ENCODE data around the gene TOP3B. TPM values are rescaled to one million over a fixed set of nuclear protein-coding genes. Genes with fewer than 3 reads are reported as not detected.
A peak's percentile ranks its signal among the peaks of the same experiment; 100 is the strongest.

The TOP3B gene
- total and polyA plus RNA-seq, 9 of the 15 experiments (the other 6 are each of a cell fraction or from before 2014, with no cell fraction given): 3.0 to 188 (median 112) TPM

DNA sequence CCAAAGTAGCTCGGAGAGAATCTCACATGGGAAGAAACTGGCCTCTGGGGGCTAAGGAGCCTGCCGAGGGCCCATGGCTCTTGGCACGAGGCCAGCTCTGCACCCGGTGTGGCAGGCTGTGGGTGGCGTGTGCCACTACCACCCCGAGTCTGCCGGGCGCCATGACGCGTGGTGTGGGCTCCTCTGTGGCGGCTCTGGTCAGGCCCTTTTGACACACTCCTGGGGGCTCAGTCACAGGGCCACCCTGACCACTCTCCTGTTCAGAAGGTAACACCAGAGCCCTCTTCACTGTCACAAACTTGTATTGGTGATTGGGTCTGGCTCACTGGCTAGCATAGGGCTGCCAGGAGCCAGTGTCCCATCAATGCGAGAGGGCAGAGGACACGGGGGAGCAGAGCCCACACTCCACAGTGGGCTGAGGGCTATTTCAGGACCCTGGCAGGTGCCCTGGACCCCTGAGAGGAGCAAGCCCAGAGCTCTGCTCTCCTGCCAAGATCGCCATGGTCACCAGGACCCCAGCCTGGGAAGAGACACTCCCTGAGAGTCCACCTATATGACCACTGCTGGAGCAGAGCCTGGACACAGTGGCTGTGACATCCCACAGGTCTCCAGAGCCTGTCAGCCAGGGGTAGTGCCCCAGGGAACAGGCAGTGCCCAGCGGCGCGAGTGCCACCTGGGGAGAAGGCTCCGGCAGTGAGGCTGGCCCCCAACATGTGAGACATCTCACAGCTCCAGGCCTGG, 21.3 kb downstream of the TOP3B start (continued):
- no peak for TF ChIP-seq ZNF512 (tag; IDR thresholded peaks at IDR 0.05)
- TF ChIP-seq NFATC3 (IDR thresholded peaks at IDR 0.05): no peak
- TF ChIP-seq TCFL5 (CRISPR knock-in tag; conservative IDR thresholded peaks at IDR 0.05): no peak
- TF ChIP-seq YY1 (IDR thresholded peaks at IDR 0.05; ENCODE audit: borderline replicate concordance in 1 of 3, control insufficient read depth in 1 of 3, extremely low read depth in 1 of 3, insufficient read depth in 3 of 3, insufficient read length in 1 of 3, insufficient replicate concordance in 2 of 3, low read depth in 1 of 3, low read length in 2 of 3): peak in 1 of 3 experiments; percentile 29
- no peak for TF ChIP-seq ZNF398 (CRISPR knock-in tag; IDR thresholded peaks at IDR 0.05)
- no peak for TF ChIP-seq DNMT1 (IDR thresholded peaks at IDR 0.05)
- TF ChIP-seq, protein P1, sequence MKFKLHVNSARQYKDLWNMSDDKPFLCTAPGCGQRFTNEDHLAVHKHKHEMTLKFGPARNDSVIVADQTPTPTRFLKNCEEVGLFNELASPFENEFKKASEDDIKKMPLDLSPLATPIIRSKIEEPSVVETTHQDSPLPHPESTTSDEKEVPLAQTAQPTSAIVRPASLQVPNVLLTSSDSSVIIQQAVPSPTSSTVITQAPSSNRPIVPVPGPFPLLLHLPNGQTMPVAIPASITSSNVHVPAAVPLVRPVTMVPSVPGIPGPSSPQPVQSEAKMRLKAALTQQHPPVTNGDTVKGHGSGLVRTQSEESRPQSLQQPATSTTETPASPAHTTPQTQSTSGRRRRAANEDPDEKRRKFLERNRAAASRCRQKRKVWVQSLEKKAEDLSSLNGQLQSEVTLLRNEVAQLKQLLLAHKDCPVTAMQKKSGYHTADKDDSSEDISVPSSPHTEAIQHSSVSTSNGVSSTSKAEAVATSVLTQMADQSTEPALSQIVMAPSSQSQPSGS (CRISPR knock-in tag; IDR thresholded peaks at IDR 0.05): peak; percentile 76
- peak; percentile 98 for TF ChIP-seq NFIC (IDR thresholded peaks at IDR 0.05)
- no peak for TF ChIP-seq ZNF143 (CRISPR knock-in tag; IDR thresholded peaks at IDR 0.05)
- TF ChIP-seq ZBTB1 (CRISPR knock-in tag; IDR thresholded peaks at IDR 0.05; ENCODE audit: borderline replicate concordance, low read depth): no peak
- TF ChIP-seq NEUROD1 (IDR thresholded peaks at IDR 0.05; ENCODE audit: borderline replicate concordance, low read depth, low read length, partially characterized antibody): peak; percentile 41
- no peak for TF ChIP-seq TARDBP (IDR thresholded peaks at IDR 0.05)
- TF ChIP-seq, protein P2, sequence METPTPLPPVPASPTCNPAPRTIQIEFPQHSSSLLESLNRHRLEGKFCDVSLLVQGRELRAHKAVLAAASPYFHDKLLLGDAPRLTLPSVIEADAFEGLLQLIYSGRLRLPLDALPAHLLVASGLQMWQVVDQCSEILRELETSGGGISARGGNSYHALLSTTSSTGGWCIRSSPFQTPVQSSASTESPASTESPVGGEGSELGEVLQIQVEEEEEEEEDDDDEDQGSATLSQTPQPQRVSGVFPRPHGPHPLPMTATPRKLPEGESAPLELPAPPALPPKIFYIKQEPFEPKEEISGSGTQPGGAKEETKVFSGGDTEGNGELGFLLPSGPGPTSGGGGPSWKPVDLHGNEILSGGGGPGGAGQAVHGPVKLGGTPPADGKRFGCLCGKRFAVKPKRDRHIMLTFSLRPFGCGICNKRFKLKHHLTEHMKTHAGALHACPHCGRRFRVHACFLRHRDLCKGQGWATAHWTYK (CRISPR knock-in tag; IDR thresholded peaks at IDR 0.05): peak; percentile 40; the same call in 1 of the 2 replicates
- peak; percentile 8; the same call in 1 of the 2 replicates for TF ChIP-seq KLF1 (tag; IDR thresholded peaks at IDR 0.05)
- TF ChIP-seq NFIX (CRISPR knock-in tag; IDR thresholded peaks at IDR 0.05; ENCODE audit: low read depth): peak; percentile 90
- TF ChIP-seq SRSF3 (IDR thresholded peaks at IDR 0.05; ENCODE audit: insufficient read depth, low read length): 0 out of 2 replicates have a peak, but pooled peaks have one; percentile 21
- TF ChIP-seq NR3C1 (CRISPR knock-in tag; IDR thresholded peaks at IDR 0.05): peak; percentile 47; the same call in 1 of the 2 replicates
- TF ChIP-seq RFX5 (IDR thresholded peaks at IDR 0.05; ENCODE audit: low read depth, low read length): no peak
- TF ChIP-seq TEAD4 (IDR thresholded peaks at IDR 0.05; ENCODE audit: low read length): no peak; the same call in 1 of the 2 replicates
- TF ChIP-seq TEAD4 (CRISPR knock-in tag; IDR thresholded peaks at IDR 0.05; ENCODE audit: borderline replicate concordance): peak; percentile 20; the same call in 1 of the 2 replicates
- no peak; the same call in none of the 2 replicates for TF ChIP-seq CBFB (CRISPR knock-in tag; IDR thresholded peaks at IDR 0.05)
